ENCODE measurements around the gene FYB1. TPM values are rescaled to one million over a fixed set of nuclear protein-coding genes. Genes with fewer than 3 reads are reported as not detected.

Gene FYB1
- total and polyA plus RNA-seq, 2 donors (not counting 1 experiment from before 2014, with no cell fraction given): 1.3 to 1.4 TPM

GRCh38 chr5:39218482-39219402 is 621 bp downstream of the FYB1 start:
- POLR2A ChIA-PET: no interaction called here
- Histone ChIP-seq H3K36me3 (replicated peaks in 1 of 2; ENCODE audit: control extremely low read depth in 1 of 2, control insufficient read depth in 1 of 2, extremely low read depth in 1 of 2, insufficient read depth in 2 of 2, low read length in 1 of 2) (no peaks in the 10 kb centered on the region), H3K4me2 (replicated peaks; ENCODE audit: low read depth, low read length, poor library complexity, severe bottlenecking) (no peak overlapping the region), H3K9ac (ENCODE audit: low read length) (no peak overlapping the region), H3K27me3 (replicated peaks in 1 of 4; ENCODE audit: control extremely low read depth in 1 of 4, control insufficient read depth in 3 of 4, insufficient read depth in 4 of 4, low read length in 3 of 4) (no peaks in the 10 kb centered on the region), H3K27ac (ENCODE audit: low read length in 2 of 2) (no peak overlapping the region), H2AFZ (ENCODE audit: insufficient read depth, low read depth, low read length, poor library complexity, severe bottlenecking) (no peak overlapping the region), H3K79me2 (ENCODE audit: control insufficient read depth, insufficient read depth, low read length) (no peaks in the 10 kb centered on the region), H3K4me1 (ENCODE audit: control insufficient read depth in 2 of 2, insufficient read depth in 2 of 2, low read length in 2 of 2) (no peaks in the 10 kb centered on the region), H3K4me3 (ENCODE audit: control extremely low read depth in 1 of 5, extremely low read depth in 1 of 5, insufficient read depth in 1 of 5, low read depth in 2 of 5, low read length in 4 of 5) (peak overlapping the region in 1 of 5 experiments; percentile 65), H3K9me3 (ENCODE audit: control extremely low read depth in 1 of 3, control insufficient read depth in 2 of 3, insufficient read depth in 1 of 3, low read length in 2 of 3) (no peaks in the 10 kb centered on the region), H4K20me1 (ENCODE audit: control insufficient read depth, insufficient read depth, low read length, poor library complexity, severe bottlenecking) (no peaks in the 10 kb centered on the region)
- H3K4me3 Mint-ChIP-seq: no peak overlapping the region
- intact Hi-C loops (cut with micrococcal nuclease): no loop called here
- H3K9me3 Mint-ChIP-seq (ENCODE audit: insufficient read depth): no peaks in the 10 kb centered on the region
- DNase-seq (no peak), ATAC-seq (ENCODE audit: low read depth) (no peak)
- no peak overlapping the region for H3K27ac Mint-ChIP-seq
- H3K27me3 Mint-ChIP-seq: peaks cover 4% of the 10 kb centered on the region
- CTCF ChIA-PET: interaction anchor here (0.7 to 5.0 kb wide), 28 partner anchors 7 to 777 kb away, joined by 3 to 173 read pairs (median 9); no protein-coding TSS in a partner anchor
- H3K4me1 Mint-ChIP-seq: no peaks in the 10 kb centered on the region
- TF ChIP-seq CTCF (IDR thresholded peaks at IDR 0.05) (no peak), EZH2 (IDR thresholded peaks at IDR 0.05; ENCODE audit: borderline replicate concordance, insufficient read depth, low read depth, low read length, poor library complexity, severe bottlenecking) (no peak)
- 78% methylated on average over 6 of the region's 8 CpGs for WGBS (ENCODE audit: insufficient coverage)

Measured in B cell (primary cell).